Kidney capillary endothelial cell (primary cell): ENCODE data around the gene ERFL.
"Not testable (repeated sequence)": the region's sequence is repeated elsewhere in the genome, so short reads cannot be mapped to it uniquely, and the experiment has no call there.

Experiments
- DNase-seq: peaks from one replicate; pipeline ENCODE4 v3.0.0-alpha.2; 2018; ENCODE audit warnings: low spot score

The ERFL gene

GRCh38 chr19:41926763-41927496 is 1.3 kb downstream of the ERFL start:
- no peak for DNase-seq

- no peak for DNase-seq
These were observed 2.1 kb downstream of the ERFL start for GRCh38 chr19:41926028-41926762.

- DNase-seq, result no peak
These were observed 2.8 kb downstream of the ERFL start for GRCh38 chr19:41925208-41926003.

GRCh38 chr19:41924151-41925145 is 3.8 kb downstream of the ERFL start:
- DNase-seq, result no peak

GRCh38 chr19:41923045-41923788 is 5.0 kb downstream of the ERFL start:
- DNase-seq, result no peak

- DNase-seq, result no peak
These were observed 5.7 kb downstream of the ERFL start for GRCh38 chr19:41922585-41922984.

- no peak for DNase-seq
These were observed 6.4 kb downstream of the ERFL start for GRCh38 chr19:41921577-41922576.

GRCh38 chr19:41920882-41921576 is 7.2 kb downstream of the ERFL start:
- DNase-seq, result no peak

- DNase-seq, result no peak
These were observed 8.1 kb downstream of the ERFL start for GRCh38 chr19:41919948-41920712.

GRCh38 chr19:41918653-41919244 is 9.5 kb downstream of the ERFL start:
- no peak for DNase-seq

- DNase-seq, result no peak
These were observed 10.2 kb downstream of the ERFL start for GRCh38 chr19:41918095-41918494.

GRCh38 chr19:41917676-41918075 is 10.6 kb downstream of the ERFL start:
- no peak for DNase-seq

GRCh38 chr19:41915776-41916414 is 12.4 kb downstream of the ERFL start:
- DNase-seq, result no peak

GRCh38 chr19:41915021-41915775 is 13.1 kb downstream of the ERFL start:
- DNase-seq, result no peak

GRCh38 chr19:41914424-41914834 is 13.8 kb downstream of the ERFL start:
- not testable (repeated sequence) for DNase-seq
